HUES48 (cell line): Measurements from ENCODE around the gene TP53I11.

Experiments
- H3K27ac ChIP-seq: one replicate; pipeline ENCODE4 v1.7.0; 2013; ENCODE audit warnings: low read depth, low read length, inconsistent platforms
- H3K27me3 ChIP-seq: 2 replicates; pipeline ENCODE4 v1.6.1; 2013; ENCODE audit warnings: mild to moderate bottlenecking, low read length; ENCODE audit not compliant: control insufficient read depth, insufficient read depth
- H3K36me3 ChIP-seq: 2 replicates; pipeline ENCODE4 v1.6.1; 2013; ENCODE audit warnings: low read length; ENCODE audit not compliant: control insufficient read depth, insufficient read depth
- H3K4me1 ChIP-seq: 2 replicates; pipeline ENCODE4 v1.6.1; 2013; ENCODE audit warnings: mild to moderate bottlenecking, low read length; ENCODE audit not compliant: control insufficient read depth, insufficient read depth
- H3K4me3 ChIP-seq: 2 replicates; pipeline ENCODE4 v1.5.1; 2013; ENCODE audit warnings: mild to moderate bottlenecking, low read depth, low read length
- H3K9ac ChIP-seq: 2 replicates; pipeline ENCODE4 v1.6.1; 2013; ENCODE audit warnings: mild to moderate bottlenecking, low read depth, low read length, moderate library complexity
- H3K9me3 ChIP-seq: 2 replicates; pipeline ENCODE4 v1.6.1; 2013; ENCODE audit warnings: low read length; ENCODE audit not compliant: control insufficient read depth, insufficient read depth

TP53I11 gene

DNA sequence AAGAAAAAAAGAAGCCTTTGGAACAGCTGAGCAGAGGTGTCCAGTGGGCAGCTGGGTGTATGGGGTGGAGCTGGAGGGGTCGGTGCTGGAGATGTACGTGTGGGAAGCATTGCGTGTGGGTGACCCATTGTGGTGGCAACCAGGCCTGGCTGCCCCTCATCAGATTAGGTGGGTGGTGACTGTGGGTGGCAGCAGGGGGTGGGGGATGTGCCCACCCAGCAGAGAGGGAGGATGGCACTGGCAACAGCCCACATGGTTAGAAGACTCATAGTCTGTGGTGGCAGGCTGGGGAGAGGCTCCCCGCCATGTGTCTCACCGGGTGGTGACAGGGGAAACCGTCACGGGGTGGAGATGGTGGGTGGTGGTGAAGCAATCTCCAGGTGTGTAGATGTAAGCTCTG is 27.6 kb downstream of the TP53I11 start:
- no peak overlapping the region for H3K9ac ChIP-seq
- H3K9me3 ChIP-seq = no peaks in the 10 kb centered on the region
- H3K4me1 ChIP-seq = peaks cover 7% of the 10 kb centered on the region; the same call in 1 of the 2 replicates
- H3K27ac ChIP-seq = no peak overlapping the region
- H3K27me3 ChIP-seq = no peaks in the 10 kb centered on the region
- no peak overlapping the region for H3K4me3 ChIP-seq
- H3K36me3 ChIP-seq = no peaks in the 10 kb centered on the region

DNA sequence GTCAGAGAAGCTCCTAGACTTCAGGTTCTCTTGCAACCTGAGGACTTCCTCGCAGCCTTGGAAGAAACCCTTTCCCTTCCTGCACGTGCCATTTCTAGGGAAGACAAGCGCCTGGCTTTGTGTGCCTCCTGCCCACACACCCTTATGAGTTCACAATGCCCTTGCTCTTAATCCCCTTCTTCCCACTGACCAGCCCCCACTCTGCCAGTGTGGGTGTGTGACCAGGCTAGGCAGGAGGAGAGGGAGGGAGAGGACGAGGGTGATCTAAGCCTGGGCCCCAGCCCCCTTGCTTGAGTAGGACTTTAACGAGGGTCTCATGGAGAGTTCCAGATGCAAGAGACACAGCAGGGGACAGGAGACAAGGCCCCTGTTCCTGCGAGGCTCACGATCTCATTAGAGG is 30.2 kb downstream of the TP53I11 start:
- H3K4me3 ChIP-seq = no peak overlapping the region
- H3K27me3 ChIP-seq = no peaks in the 10 kb centered on the region
- H3K4me1 ChIP-seq = no peaks in the 10 kb centered on the region
- H3K27ac ChIP-seq = no peak overlapping the region
- no peaks in the 10 kb centered on the region for H3K36me3 ChIP-seq
- no peaks in the 10 kb centered on the region for H3K9me3 ChIP-seq
- no peak overlapping the region for H3K9ac ChIP-seq

DNA sequence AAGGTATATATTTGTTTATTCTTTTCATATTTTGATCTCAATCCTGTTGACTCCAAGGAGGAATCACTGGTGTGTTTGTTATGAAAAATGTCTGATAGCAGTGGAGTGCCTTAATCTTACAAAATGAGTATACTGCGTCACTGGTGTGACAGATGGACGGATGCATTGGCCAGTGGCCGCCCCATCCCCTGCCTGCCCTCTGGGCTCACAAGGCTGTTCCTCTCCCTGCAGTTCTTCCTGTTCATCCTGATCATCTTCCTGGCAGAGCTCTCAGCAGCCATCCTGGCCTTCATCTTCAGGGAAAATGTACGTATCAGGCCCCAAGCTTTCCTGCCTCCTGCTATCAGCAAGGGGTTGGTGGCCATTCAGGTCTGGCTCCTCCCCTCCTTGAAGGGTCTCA is 32.9 kb downstream of the TP53I11 start:
- H3K9ac ChIP-seq = no peak overlapping the region
- no peaks in the 10 kb centered on the region for H3K27me3 ChIP-seq
- no peaks in the 10 kb centered on the region for H3K4me1 ChIP-seq
- H3K36me3 ChIP-seq = no peaks in the 10 kb centered on the region
- no peaks in the 10 kb centered on the region for H3K9me3 ChIP-seq
- no peak overlapping the region for H3K4me3 ChIP-seq
- no peak overlapping the region for H3K27ac ChIP-seq

DNA sequence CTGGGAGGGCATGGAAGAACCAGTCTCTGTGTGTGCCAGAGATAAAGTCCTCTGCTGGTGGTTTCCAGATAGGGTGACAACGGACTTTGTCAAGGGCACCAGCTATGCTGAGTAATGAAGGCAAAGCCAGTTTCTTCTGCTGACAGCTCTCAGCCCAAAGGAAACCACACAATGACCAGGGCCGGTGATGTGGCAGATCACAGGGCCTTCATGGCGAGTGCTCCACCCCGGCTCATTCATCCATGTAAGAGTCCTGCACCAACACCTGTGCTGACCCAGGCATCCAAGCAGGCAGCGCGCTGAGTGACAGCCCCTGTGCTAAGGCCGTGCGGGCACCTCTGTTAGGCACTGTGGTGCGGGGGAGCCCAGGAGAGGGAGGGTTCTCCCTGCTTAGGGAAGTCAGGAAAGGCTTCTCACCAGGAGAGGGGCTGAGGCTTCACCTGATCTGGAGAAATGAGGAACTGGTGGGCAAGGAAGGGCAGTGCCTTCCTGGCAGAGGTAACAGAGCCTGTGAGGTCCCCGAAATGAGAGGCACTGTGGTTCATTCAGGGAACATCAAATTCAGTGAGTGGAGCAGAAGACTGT is 33.8 kb downstream of the TP53I11 start:
- H3K27ac ChIP-seq = no peak overlapping the region
- no peak overlapping the region for H3K9ac ChIP-seq
- no peaks in the 10 kb centered on the region for H3K27me3 ChIP-seq

DNA sequence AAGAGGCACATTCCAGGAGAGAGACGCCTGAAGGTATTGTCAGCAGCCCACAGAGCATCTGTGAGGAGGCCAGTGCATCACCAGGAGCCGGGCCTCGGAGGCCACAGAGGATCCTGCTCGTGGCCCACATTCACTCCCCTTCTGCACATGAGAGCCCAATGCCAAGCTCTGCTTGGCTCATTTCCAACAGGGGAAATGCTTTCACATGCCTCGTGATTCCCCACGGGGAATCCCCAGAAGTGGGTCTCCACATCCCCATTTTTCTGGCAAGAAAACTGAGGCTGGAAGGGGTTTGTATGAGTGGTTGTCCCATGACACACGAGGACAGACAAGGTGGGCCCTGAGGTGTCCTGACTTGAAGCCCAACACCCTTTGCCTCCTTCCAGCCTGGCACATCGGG is 34.4 kb downstream of the TP53I11 start:
- peaks cover 8% of the 10 kb centered on the region for H3K4me1 ChIP-seq

More for the DNA sequence above, 33.8 kb downstream of the TP53I11 start:
- H3K4me3 ChIP-seq = no peak overlapping the region
- H3K9me3 ChIP-seq = no peaks in the 10 kb centered on the region
- peaks cover 7% of the 10 kb centered on the region for H3K4me1 ChIP-seq
- H3K36me3 ChIP-seq = no peaks in the 10 kb centered on the region

DNA sequence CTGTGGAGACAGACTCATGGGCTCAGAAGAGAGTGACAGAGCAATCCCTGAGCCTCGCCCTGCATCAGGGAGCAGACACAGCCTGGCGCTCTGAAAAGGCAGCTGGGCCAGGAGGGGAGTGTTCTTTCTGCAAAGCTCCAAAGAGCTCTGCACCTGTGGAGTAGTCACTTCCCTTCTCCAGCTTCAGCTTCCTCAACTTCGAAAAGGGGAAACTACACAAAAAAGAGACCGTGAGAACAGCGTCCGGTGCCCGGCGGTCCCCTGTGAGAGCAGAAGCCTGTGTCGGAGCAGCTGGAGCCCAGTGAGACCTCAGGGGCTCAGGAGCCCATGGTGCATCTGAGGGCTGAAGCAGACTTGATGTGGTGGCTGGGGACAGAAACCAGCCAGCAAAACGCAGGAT is 35.1 kb downstream of the TP53I11 start:
- no peak overlapping the region for H3K9ac ChIP-seq
- H3K36me3 ChIP-seq = no peaks in the 10 kb centered on the region
- H3K27ac ChIP-seq = no peak overlapping the region
- peaks cover 14% of the 10 kb centered on the region for H3K4me1 ChIP-seq
- no peak overlapping the region for H3K4me3 ChIP-seq
- H3K27me3 ChIP-seq = no peaks in the 10 kb centered on the region
- no peaks in the 10 kb centered on the region for H3K9me3 ChIP-seq

More for the DNA sequence above, 34.4 kb downstream of the TP53I11 start:
- no peaks in the 10 kb centered on the region for H3K9me3 ChIP-seq
- H3K27ac ChIP-seq = no peak overlapping the region
- no peaks in the 10 kb centered on the region for H3K27me3 ChIP-seq
- no peaks in the 10 kb centered on the region for H3K36me3 ChIP-seq
- no peak overlapping the region for H3K9ac ChIP-seq
- H3K4me3 ChIP-seq = no peak overlapping the region

DNA sequence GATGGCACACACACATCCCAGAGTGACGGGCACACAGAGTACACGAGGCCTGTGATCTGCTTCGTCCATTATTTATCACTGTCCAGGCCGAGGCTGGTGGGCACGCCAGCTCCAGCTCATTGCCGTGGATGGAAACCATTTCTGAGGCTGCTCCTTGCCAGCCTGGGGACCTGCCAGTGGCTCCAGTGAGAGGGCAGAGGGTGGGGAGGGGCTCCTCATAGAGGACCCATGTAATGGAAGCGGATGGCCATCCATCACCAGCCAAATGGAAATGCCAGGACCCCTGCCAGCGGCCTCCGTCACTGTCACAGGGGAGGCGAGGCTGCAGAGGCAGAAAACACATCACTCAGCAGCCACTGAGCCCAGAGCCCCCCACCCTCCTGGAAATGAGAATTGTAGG is 35.7 kb downstream of the TP53I11 start:
- no peak overlapping the region for H3K9ac ChIP-seq
- H3K36me3 ChIP-seq = no peaks in the 10 kb centered on the region
- no peak overlapping the region for H3K27ac ChIP-seq

DNA sequence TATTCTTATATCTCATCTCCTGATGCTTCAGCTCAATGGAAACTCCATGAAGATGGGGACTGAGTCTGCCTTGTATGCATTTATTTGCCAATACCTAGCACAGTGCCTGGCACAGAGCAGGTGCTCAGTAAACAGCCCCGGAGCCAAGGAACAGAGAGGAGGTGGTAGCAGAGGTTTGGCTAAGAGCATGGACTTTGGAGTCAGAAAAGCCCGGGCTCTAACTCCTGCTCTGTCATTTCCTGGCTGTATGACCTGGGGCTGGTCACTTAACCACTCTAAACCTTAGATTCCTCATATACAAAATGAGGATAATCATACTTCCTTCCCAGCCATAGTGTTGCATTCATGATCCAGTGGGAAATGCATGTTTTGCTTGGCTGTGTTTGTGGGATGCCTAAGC is 36.6 kb downstream of the TP53I11 start:
- Histone ChIP-seq H3K27me3 (no peaks in the 10 kb centered on the region), H3K36me3 (no peaks in the 10 kb centered on the region), H3K9ac (no peak overlapping the region), H3K4me3 (no peak overlapping the region), H3K4me1 (peaks cover 14% of the 10 kb centered on the region), H3K9me3 (no peaks in the 10 kb centered on the region), H3K27ac (no peak overlapping the region)

More for the DNA sequence above, 35.7 kb downstream of the TP53I11 start:
- no peak overlapping the region for H3K4me3 ChIP-seq
- H3K9me3 ChIP-seq = no peaks in the 10 kb centered on the region
- H3K27me3 ChIP-seq = no peaks in the 10 kb centered on the region
- H3K4me1 ChIP-seq = peaks cover 14% of the 10 kb centered on the region

DNA sequence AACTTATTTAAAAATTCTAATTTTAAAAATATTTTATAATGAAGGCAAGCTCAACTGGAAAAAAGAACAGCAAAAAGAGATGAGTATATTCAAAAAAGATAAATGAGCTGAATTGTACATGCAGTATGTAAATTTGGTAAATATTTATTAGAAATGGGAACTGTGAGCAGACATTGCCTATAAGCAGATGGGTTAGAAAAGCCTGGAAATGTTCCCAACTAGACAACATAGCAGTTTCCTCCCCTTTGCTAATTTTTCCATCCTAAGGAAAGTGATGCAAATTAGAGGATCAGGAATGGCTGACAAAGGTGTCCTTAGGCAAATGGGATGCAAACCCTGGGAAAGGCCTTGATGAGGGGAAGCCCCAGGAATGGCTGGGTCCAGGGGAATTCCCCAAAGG is 37.2 kb downstream of the TP53I11 start:
- no peak overlapping the region for H3K9ac ChIP-seq
- no peaks in the 10 kb centered on the region for H3K27me3 ChIP-seq
- no peaks in the 10 kb centered on the region for H3K36me3 ChIP-seq
- H3K4me3 ChIP-seq = no peak overlapping the region
- H3K27ac ChIP-seq = no peak overlapping the region
- H3K9me3 ChIP-seq = no peaks in the 10 kb centered on the region
- peaks cover 14% of the 10 kb centered on the region for H3K4me1 ChIP-seq

DNA sequence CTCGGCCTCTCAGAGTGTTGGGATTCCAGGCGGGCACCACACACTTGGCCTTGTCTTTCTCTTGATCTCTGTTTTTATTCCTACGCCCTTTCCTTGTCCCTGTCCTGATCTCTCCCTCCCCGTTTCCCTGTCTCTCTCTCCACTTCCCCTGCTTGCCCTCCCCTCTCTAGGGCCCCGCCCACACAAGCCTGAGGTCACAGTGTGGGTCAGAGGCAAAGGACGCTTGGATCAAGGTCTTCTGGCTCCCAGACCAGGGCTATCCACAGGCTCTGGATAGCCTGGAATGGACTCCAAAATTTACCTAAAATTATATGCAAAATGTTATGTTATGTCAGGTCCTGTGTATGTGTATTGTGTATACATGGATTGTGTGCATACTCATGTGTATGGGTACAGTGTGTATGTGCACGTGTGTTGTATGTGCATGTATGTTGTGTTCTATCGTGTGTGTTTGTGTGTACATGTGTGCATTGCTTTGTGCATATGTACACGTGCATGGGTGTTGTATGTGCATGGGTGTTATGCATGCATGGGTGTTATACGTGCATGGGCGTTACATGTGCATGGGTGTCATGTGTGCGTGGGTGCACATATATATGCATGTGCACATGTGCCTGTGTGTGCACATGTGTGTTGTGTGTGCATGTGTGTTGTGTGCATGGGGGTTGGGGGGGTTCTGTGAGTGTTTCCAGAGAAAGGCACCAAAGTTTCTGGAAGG is 38.3 kb downstream of the TP53I11 start:
- H3K9ac ChIP-seq = no peak overlapping the region

DNA sequence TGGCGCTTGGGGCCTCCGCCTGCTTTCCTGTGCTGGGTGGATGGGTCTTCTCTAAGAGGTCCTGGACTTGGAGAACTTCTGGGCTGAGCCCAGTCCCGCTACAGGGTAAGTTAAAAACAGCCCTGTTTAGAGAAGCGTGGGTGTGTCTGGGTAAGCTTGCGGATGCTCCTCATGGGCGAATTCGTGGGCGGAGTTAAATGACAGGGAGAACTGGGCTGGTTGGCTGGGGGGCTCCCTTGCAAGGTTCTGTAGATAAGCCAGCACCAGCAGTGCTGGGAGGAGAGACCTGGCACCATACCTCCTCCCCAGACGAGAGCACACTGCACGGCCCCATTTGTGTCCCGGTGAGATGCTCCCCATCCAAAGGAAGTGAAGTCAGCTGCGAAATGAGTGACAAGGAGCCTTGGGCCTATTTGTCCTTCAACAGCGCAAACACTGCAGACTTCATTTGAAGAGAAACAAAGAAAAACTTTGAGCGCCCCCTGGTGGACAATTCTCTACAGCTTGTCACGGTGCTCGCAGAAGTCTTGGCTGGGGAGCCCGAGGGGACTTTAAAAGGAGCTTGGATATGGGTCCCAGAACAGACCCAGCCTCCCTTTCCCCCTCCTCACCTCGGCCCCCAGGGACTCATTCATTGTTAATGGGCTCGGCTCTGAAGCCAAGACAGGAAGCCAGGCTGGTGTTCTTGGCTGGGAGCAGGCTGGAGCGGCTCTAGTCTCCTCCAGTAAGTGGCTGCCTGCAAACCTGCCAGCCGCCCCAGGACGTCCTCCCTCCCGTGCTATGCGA is 39.5 kb downstream of the TP53I11 start:
- Histone ChIP-seq H3K27ac (peak overlapping the region; percentile 40), H3K9ac (no peak overlapping the region), H3K36me3 (no peaks in the 10 kb centered on the region), H3K9me3 (no peaks in the 10 kb centered on the region), H3K4me3 (peak overlapping the region; percentile 33; the same call in 1 of the 2 replicates), H3K4me1 (peaks cover 14% of the 10 kb centered on the region), H3K27me3 (no peaks in the 10 kb centered on the region)

More for the DNA sequence above, 38.3 kb downstream of the TP53I11 start:
- no peaks in the 10 kb centered on the region for H3K36me3 ChIP-seq
- no peak overlapping the region for H3K4me3 ChIP-seq
- peaks cover 14% of the 10 kb centered on the region for H3K4me1 ChIP-seq
- H3K9me3 ChIP-seq = no peaks in the 10 kb centered on the region
- H3K27ac ChIP-seq = no peak overlapping the region
- no peaks in the 10 kb centered on the region for H3K27me3 ChIP-seq
